Stimulated activated memory B cell treated with anti-CD40 and anti-IgM and Interleukin-4, amounts not matched to agents 10 μg/mL and 1 μg/mL and 100 μg/mL, for 72 hours (primary cell): Measurements from ENCODE around the gene MYO7A.

ENCODE experiments used
- ATAC-seq: fragments of 150-1000 bp; cut with Tn5 transposase; 2 replicates; pipeline ENCODE4 v1.10.0; 2021
- H3K27ac Mint-ChIP-seq: one replicate; pipeline ENCODE4 v1.8.0; 2022; ENCODE audit warnings: mild to moderate bottlenecking, mixed read lengths
- H3K27me3 Mint-ChIP-seq: one replicate; pipeline ENCODE4 v1.8.0; 2022; ENCODE audit warnings: mixed read lengths
- H3K36me3 Mint-ChIP-seq: one replicate; pipeline ENCODE4 v1.8.0; 2022; ENCODE audit warnings: mixed read lengths
- H3K4me1 Mint-ChIP-seq: one replicate; pipeline ENCODE4 v1.8.0; 2022; ENCODE audit warnings: mixed read lengths
- H3K4me3 Mint-ChIP-seq: one replicate; pipeline ENCODE4 v1.8.0; 2022; ENCODE audit warnings: mild to moderate bottlenecking, moderate library complexity, mixed read lengths
- H3K9me3 Mint-ChIP-seq: one replicate; pipeline ENCODE4 v1.8.0; 2022; ENCODE audit warnings: mixed read lengths

Gene MYO7A

GRCh38 chr11:77114089-77114463 is 14.0 kb upstream of the MYO7A start:
- no peak overlapping the region for H3K27ac Mint-ChIP-seq
- no peaks in the 10 kb centered on the region for H3K4me1 Mint-ChIP-seq
- no peak overlapping the region for H3K4me3 Mint-ChIP-seq
- no peak for ATAC-seq
- no peaks in the 10 kb centered on the region for H3K9me3 Mint-ChIP-seq
- no peaks in the 10 kb centered on the region for H3K36me3 Mint-ChIP-seq
- H3K27me3 Mint-ChIP-seq, result peaks cover 15% of the 10 kb centered on the region

GRCh38 chr11:77115181-77115611 is 12.8 kb upstream of the MYO7A start:
- no peaks in the 10 kb centered on the region for H3K4me1 Mint-ChIP-seq
- ATAC-seq, result peak; percentile 3
- H3K4me3 Mint-ChIP-seq, result no peak overlapping the region
- H3K36me3 Mint-ChIP-seq, result no peaks in the 10 kb centered on the region
- H3K9me3 Mint-ChIP-seq, result no peaks in the 10 kb centered on the region
- peaks cover 4% of the 10 kb centered on the region for H3K27me3 Mint-ChIP-seq
- no peak overlapping the region for H3K27ac Mint-ChIP-seq

DNA sequence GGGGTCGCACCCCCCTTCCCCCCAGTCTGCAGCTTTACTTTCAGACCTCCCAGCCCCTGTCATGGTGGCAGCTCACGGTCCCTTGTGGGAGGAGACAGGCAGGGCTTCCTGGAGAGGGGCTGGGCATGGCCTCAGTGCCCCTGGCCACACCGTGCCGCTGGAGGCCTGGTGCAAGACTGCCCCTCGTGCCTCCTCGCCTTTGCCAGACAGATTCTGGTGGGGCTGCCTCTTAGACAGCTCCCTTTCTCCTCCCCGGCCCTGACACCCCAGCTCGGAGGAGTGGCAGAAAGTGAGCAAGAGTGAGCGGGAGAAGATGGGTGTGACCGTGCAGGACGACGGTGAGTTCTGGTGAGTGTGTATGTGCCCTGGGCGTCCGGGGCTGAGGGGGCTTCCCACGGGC is 12.1 kb upstream of the MYO7A start:
- Mint-ChIP-seq H3K4me1 (no peaks in the 10 kb centered on the region), H3K9me3 (no peaks in the 10 kb centered on the region), H3K27me3 (no peaks in the 10 kb centered on the region), H3K4me3 (no peak overlapping the region), H3K36me3 (no peaks in the 10 kb centered on the region), H3K27ac (no peak overlapping the region)
- peak; percentile 2 for ATAC-seq

DNA sequence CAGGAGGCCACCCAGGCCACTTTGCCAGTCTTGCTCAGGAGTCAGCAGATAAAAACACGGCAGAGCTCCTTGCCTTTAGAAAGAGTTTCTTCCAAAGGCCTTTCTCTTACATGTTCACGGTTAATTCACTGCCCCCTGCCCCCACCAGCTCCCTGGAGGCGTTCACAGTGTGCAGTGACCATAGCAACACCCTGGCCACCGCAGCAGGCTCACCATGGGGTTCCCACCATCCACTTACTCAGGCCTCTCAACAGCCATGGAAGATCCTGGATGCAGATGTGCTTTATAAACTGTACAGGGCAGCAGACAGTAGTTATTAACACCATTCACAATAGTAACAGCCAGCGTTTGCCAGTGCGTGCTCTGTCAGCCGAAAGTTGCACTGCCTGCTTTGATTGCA is 10.6 kb upstream of the MYO7A start:
- H3K27ac Mint-ChIP-seq, result no peak overlapping the region
- no peak for ATAC-seq
- H3K27me3 Mint-ChIP-seq, result peaks cover under 1% of the 10 kb centered on the region
- H3K36me3 Mint-ChIP-seq, result no peaks in the 10 kb centered on the region
- no peak overlapping the region for H3K4me3 Mint-ChIP-seq
- H3K9me3 Mint-ChIP-seq, result no peaks in the 10 kb centered on the region
- no peaks in the 10 kb centered on the region for H3K4me1 Mint-ChIP-seq

GRCh38 chr11:77118086-77118485 is 10.0 kb upstream of the MYO7A start:
- no peaks in the 10 kb centered on the region for H3K4me1 Mint-ChIP-seq
- no peak overlapping the region for H3K27ac Mint-ChIP-seq
- no peaks in the 10 kb centered on the region for H3K36me3 Mint-ChIP-seq
- H3K27me3 Mint-ChIP-seq, result peaks cover 7% of the 10 kb centered on the region
- ATAC-seq, result no peak
- no peaks in the 10 kb centered on the region for H3K9me3 Mint-ChIP-seq
- H3K4me3 Mint-ChIP-seq, result no peak overlapping the region

DNA sequence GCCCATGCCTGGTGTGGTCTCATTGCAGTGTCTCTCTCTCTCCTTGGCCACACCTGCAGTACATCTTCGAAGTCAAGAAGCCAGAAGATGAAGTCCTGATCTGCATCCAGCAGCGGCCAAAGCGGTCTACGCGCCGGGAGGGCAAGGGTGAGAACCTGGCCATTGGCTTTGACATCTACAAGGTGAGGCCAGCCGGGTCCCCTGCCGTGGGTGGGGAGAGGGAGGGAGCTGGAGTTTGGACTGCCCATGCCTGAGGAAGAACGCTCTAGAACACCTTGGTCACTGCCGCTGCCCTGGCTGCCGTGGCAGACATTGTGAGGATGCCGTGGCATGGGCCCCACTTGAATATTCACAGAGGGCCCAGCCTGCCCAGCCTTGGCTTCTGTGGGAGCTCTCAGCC is 9.1 kb upstream of the MYO7A start:
- Mint-ChIP-seq H3K36me3 (no peaks in the 10 kb centered on the region), H3K4me1 (no peaks in the 10 kb centered on the region), H3K27ac (no peak overlapping the region), H3K9me3 (no peaks in the 10 kb centered on the region), H3K27me3 (peaks cover 16% of the 10 kb centered on the region), H3K4me3 (no peak overlapping the region)
- ATAC-seq, result no peak

- H3K4me1 Mint-ChIP-seq, result no peaks in the 10 kb centered on the region
- ATAC-seq, result no peak
- peaks cover 21% of the 10 kb centered on the region for H3K27me3 Mint-ChIP-seq
- H3K36me3 Mint-ChIP-seq, result no peaks in the 10 kb centered on the region
- H3K9me3 Mint-ChIP-seq, result no peaks in the 10 kb centered on the region
- no peak overlapping the region for H3K4me3 Mint-ChIP-seq
- H3K27ac Mint-ChIP-seq, result no peak overlapping the region
Observed at GRCh38 chr11:77119531-77119936, 8.5 kb upstream of the MYO7A start.

- Mint-ChIP-seq H3K9me3 (no peaks in the 10 kb centered on the region), H3K27ac (no peak overlapping the region), H3K4me3 (no peak overlapping the region), H3K36me3 (no peaks in the 10 kb centered on the region), H3K27me3 (peaks cover 27% of the 10 kb centered on the region), H3K4me1 (no peaks in the 10 kb centered on the region)
- ATAC-seq, result no peak
Observed at GRCh38 chr11:77120571-77120970, 7.5 kb upstream of the MYO7A start.

DNA sequence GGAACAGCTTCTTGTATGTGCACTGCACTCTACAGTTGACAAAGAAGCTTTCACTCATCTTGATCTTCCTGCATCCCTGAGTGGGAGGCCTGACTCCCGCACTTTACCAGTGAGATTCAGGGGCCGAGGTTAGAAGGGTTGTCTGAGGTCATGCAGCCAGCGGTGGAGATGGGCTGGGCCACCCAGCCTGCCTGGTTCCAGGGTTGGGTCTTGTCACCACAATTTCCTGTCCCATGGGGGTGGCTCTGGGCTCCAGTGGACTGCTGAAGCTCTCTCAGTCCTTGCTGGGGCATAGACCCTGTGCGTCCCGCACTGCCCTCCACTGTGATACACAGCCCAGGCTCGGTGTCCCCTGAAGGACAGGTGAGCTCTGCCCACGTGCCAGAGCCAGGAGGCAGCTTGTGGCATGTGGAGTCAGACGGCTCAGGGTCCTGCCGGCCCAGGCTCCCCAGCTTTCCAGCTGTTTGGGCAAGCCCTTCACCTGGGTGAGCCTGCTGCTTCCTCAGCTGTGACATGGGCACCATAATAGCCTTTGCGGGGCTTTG is 6.9 kb upstream of the MYO7A start:
- no peak overlapping the region for H3K4me3 Mint-ChIP-seq
- H3K27ac Mint-ChIP-seq, result no peak overlapping the region
- H3K27me3 Mint-ChIP-seq, result peaks cover 31% of the 10 kb centered on the region

DNA sequence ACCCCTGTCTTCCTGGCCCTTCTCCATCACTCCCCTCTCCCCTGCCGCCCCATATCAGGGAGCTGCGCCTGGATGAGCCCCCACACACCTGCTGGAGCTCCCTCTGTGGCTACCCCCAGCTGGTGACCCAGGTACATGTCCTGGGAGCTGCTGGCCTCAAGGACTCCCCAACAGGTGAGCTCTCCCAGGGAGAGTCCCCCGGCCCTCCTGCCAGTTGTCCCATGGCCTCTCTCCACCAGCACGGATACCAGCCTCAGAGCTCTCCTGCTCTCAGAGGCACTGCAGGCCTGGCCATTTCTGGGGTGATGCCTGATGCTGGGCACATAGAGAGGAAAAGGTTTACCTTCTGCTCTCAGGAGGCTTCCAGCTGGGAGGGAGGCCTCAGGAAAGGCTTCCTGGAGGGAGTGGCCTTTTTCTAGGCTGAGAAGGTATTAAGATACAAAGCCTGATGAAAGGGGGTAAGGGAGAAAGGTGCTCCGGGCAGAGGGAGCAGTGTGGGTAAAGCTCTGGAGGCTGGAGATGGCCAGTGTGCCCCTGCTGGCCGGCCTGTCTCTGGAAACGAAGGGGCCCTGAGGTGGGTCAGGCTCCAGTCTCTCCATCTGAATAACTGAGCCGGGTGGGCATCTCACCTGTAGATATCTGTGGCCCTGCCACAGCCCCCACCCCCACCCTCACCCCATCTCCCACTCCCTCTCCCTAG is 6.0 kb upstream of the MYO7A start:
- Mint-ChIP-seq H3K27me3 (peaks cover 40% of the 10 kb centered on the region), H3K9me3 (no peaks in the 10 kb centered on the region), H3K36me3 (no peaks in the 10 kb centered on the region), H3K4me3 (no peak overlapping the region), H3K27ac (no peak overlapping the region), H3K4me1 (peaks cover 10% of the 10 kb centered on the region)
- ATAC-seq, result no peak

More for the DNA sequence above, 6.9 kb upstream of the MYO7A start:
- ATAC-seq, result no peak
- H3K36me3 Mint-ChIP-seq, result no peaks in the 10 kb centered on the region
- peaks cover 1% of the 10 kb centered on the region for H3K4me1 Mint-ChIP-seq
- H3K9me3 Mint-ChIP-seq, result no peaks in the 10 kb centered on the region

DNA sequence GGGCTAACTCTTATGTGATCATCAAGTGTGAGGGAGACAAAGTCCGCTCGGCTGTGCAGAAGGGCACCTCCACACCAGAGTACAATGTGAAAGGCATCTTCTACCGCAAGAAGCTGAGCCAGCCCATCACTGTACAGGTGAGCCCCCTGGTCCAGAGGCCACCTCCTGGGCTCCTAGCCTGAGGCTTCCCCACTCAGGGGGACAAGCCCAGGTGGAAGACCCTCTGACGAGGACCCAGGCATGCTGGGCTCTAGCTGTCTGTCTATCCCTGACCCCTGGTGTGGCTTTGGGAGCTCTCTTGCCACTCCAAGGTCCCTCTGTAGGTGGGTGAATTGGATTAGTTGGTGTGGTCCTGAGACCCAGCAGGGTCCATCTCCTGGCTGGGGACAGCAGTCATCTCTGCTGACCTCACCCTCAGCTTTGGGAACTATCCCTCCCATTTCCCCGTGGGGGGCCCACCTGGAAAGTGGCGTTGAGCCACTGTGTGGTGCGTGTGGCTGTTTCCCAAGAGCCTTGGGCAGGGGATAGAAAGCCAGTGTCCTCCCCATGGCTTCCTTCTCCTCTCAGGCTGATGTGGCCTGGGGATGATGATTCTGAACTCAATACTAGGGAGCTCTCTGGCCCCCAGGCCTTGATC is 5.4 kb upstream of the MYO7A start:
- H3K4me3 Mint-ChIP-seq, result no peak overlapping the region
- ATAC-seq, result no peak
- no peaks in the 10 kb centered on the region for H3K36me3 Mint-ChIP-seq
- H3K4me1 Mint-ChIP-seq, result peaks cover 16% of the 10 kb centered on the region
- no peaks in the 10 kb centered on the region for H3K9me3 Mint-ChIP-seq
- H3K27me3 Mint-ChIP-seq, result peaks cover 46% of the 10 kb centered on the region
- no peak overlapping the region for H3K27ac Mint-ChIP-seq

DNA sequence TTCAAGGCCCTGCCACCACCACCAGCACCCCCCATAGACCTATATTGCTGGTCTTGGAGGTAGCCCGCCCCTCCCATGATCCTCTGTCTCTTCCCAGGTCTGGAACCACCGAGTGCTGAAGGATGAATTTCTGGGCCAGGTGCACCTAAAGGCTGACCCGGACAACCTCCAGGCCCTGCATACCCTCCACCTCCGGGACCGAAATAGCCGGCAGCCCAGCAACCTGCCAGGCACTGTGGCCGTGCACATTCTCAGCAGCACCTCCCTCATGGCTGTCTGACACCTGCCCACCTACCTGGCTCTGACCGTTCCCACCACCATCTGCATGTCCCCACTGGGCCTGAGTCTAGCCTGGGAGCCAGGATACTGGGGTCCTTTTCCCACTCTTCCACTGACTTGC is 4.5 kb upstream of the MYO7A start:
- peaks cover 54% of the 10 kb centered on the region for H3K27me3 Mint-ChIP-seq
- no peak for ATAC-seq
- no peak overlapping the region for H3K4me3 Mint-ChIP-seq
- H3K27ac Mint-ChIP-seq, result no peak overlapping the region
- peaks cover 24% of the 10 kb centered on the region for H3K4me1 Mint-ChIP-seq
- no peaks in the 10 kb centered on the region for H3K36me3 Mint-ChIP-seq
- no peaks in the 10 kb centered on the region for H3K9me3 Mint-ChIP-seq

DNA sequence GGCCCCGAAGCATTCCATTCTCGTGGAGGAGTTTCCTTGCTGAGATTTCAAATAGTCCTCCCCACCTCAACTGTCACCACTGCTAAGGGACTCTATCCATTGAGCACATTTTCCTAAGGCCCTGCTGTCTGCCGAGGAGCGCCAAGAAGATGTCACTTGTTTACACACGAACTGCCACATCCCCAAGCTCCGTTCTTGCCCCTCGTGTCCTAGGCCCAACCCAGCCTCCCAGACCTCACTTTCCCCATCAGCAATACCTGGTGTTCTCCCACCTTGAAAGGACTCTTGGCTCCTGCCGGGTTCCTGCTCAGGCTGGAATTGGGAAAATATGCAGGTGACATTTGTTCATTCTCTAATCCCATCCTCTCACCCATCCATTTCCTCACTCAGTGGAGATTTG is 4.0 kb upstream of the MYO7A start:
- no peak for ATAC-seq
- H3K27ac Mint-ChIP-seq, result no peak overlapping the region

DNA sequence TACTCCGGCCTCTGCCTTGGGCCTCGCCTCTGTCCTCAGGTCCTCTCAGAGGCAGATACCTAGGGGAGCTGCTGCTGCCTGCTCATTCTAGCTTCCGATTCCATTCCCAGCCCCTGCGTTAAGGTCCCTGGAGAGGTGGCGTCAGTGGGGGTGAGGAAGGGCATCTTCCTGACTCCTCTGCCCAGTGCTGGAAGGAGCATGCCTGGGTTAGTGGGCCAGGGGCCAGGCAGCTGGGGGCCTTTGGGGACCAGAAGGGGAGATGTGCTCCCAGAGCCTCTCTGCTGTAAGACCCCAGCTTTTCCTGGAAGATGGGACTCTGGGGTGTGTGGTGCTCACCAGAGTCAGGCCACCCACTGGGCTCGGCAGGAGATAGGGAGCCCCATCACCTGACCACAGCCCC is 3.6 kb upstream of the MYO7A start:
- H3K4me3 Mint-ChIP-seq, result no peak overlapping the region

More for the DNA sequence above, 4.0 kb upstream of the MYO7A start:
- Mint-ChIP-seq H3K9me3 (no peaks in the 10 kb centered on the region), H3K36me3 (no peaks in the 10 kb centered on the region), H3K4me3 (no peak overlapping the region), H3K4me1 (peaks cover 24% of the 10 kb centered on the region), H3K27me3 (peaks cover 54% of the 10 kb centered on the region)

GRCh38 chr11:77125191-77125590 is 2.9 kb upstream of the MYO7A start:
- no peaks in the 10 kb centered on the region for H3K36me3 Mint-ChIP-seq

More for the DNA sequence above, 3.6 kb upstream of the MYO7A start:
- no peak for ATAC-seq
- Mint-ChIP-seq H3K27me3 (peaks cover 54% of the 10 kb centered on the region), H3K27ac (no peak overlapping the region), H3K9me3 (no peaks in the 10 kb centered on the region), H3K36me3 (no peaks in the 10 kb centered on the region), H3K4me1 (peaks cover 24% of the 10 kb centered on the region)

GRCh38 chr11:77125695-77126094 is 2.4 kb upstream of the MYO7A start:
- Mint-ChIP-seq H3K27me3 (peaks cover 54% of the 10 kb centered on the region), H3K4me3 (no peak overlapping the region), H3K4me1 (peaks cover 24% of the 10 kb centered on the region), H3K27ac (no peak overlapping the region), H3K9me3 (no peaks in the 10 kb centered on the region), H3K36me3 (no peaks in the 10 kb centered on the region)
- no peak for ATAC-seq

More at GRCh38 chr11:77125191-77125590, 2.9 kb upstream of the MYO7A start:
- Mint-ChIP-seq H3K9me3 (no peaks in the 10 kb centered on the region), H3K4me3 (no peak overlapping the region), H3K27ac (no peak overlapping the region), H3K4me1 (peaks cover 24% of the 10 kb centered on the region), H3K27me3 (peaks cover 54% of the 10 kb centered on the region)
- ATAC-seq, result no peak
